Measurements from ENCODE around the gene GFPT2. TPM values are rescaled to one million over a fixed set of nuclear protein-coding genes. Genes with fewer than 3 reads are reported as not detected.

GFPT2 gene
- total and polyA plus RNA-seq, 9 of the 15 experiments (the other 6 are each of a cell fraction or from before 2014, with no cell fraction given), result 0.07 to 0.14 (median 0.08) TPM; not detected in 6

DNA sequence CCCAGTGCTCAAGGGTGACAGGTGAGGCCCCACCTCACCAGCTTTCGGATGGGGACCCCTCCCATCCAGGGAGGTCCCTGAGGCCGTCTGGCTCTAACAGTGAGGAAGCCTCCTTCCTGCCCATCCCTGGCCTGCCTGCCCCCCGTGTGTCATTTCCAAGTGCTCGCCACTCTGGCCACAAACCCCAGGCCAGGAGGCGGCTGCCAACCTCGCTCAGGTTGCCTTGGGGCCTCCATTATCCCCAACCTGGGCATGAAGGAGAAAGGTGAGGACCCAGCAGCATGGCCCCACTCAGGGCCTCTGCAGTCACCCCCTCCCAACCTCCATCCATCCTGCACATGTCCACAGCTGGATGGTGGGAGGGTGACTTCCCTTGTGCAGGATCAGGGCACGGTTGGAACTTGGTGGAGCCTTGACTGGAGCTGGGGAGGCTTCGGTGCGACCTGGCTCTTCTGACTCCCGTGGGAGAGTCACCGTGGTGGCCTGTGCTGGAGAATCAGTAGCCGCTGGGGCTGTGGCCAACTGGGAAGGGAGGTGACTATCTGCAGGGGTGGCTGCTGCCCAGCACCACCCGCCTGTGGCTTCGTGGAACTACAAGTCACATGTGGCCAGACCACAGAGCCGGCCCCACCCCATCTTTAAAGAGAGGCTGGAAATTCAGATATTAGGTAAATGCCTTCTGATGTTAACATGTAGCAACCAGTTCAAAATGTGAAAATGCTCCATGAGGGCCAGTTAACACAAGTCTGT, 37.5 kb upstream of the GFPT2 start:
- intact Hi-C loops (cut with micrococcal nuclease), result no loop called here
- Histone ChIP-seq H3K36me3 (ENCODE audit: control insufficient read depth, insufficient read depth, low read length) (no peaks in the 10 kb centered on the region), H3K9me3 (replicated peaks; ENCODE audit: control insufficient read depth, insufficient read depth, low read depth, low read length) (no peaks in the 10 kb centered on the region), H3K9me1 (ENCODE audit: control insufficient read depth, insufficient read depth, low read length) (no peaks in the 10 kb centered on the region), H3K4me1 (replicated peaks in 1 of 2; ENCODE audit: control insufficient read depth in 2 of 2, insufficient read depth in 2 of 2, low read length in 2 of 2) (no peaks in the 10 kb centered on the region), H3K79me2 (ENCODE audit: control insufficient read depth, insufficient read depth, low read length) (no peaks in the 10 kb centered on the region), H3K9ac (ENCODE audit: insufficient read depth in 1 of 2, low read depth in 2 of 2, low read length in 2 of 2) (no peak overlapping the region), H4K20me1 (replicated peaks; ENCODE audit: control insufficient read depth, insufficient read depth, low read length) (0 out of 2 replicates have a peak, but pooled peaks cover 7% of the 10 kb centered on the region), H3K27me3 (ENCODE audit: control insufficient read depth in 2 of 2, insufficient read depth in 2 of 2, low read length in 2 of 2) (peaks cover 23 to 70% of the 10 kb centered on the region in 2 experiments; a peak in 4 of 5 replicates), H2AFZ (ENCODE audit: low read depth, low read length) (no peak overlapping the region), H3K4me3 (no peak overlapping the region), H3K27ac (ENCODE audit: extremely low read depth, low read depth, low read length) (no peak overlapping the region), H3K4me2 (ENCODE audit: insufficient read depth, low read length) (no peak overlapping the region)
- no peak for FAIRE-seq
- WGBS (ENCODE audit: insufficient coverage, low coverage, missing lambda C conversion rate), result 2% methylated on average over 15 of the region's 15 CpGs
- no TSS peak for BruUV-seq (replicated peaks)
- POLR2A ChIA-PET, result interaction anchor here (0.5 to 1.2 kb wide), 3 partner anchors 25 to 121 kb away, joined by 3 to 5 read pairs (median 4); no protein-coding TSS in a partner anchor
- ATAC-seq, result peak; percentile 73
- DNase-seq (ENCODE audit: extremely low read depth in 1 of 4, low spot score in 3 of 4), result peak; percentile 10 to 23 (median 15)
- in situ Hi-C loops (cut with MboI), result no loop called here
- TF ChIP-seq L3MBTL2 (IDR thresholded peaks at IDR 0.05), result 0 out of 2 replicates have a peak, but pooled peaks have one; percentile 16
- 0 out of 2 replicates have a peak, but pooled peaks have one; percentile 25 for TF ChIP-seq BHLHE40 (IDR thresholded peaks at IDR 0.05; ENCODE audit: low read length)
- 0 out of 6 replicates have a peak, but pooled peaks of 2 of the 3 experiments have one; percentile 12 to 24 for TF ChIP-seq CTCF (IDR thresholded peaks at IDR 0.05 in 2 of 3, conservative IDR thresholded peaks at IDR 0.05 in 1 of 3; ENCODE audit: insufficient read depth in 2 of 3, low read depth in 1 of 3, low read length in 3 of 3)
- TF ChIP-seq, protein P1, sequence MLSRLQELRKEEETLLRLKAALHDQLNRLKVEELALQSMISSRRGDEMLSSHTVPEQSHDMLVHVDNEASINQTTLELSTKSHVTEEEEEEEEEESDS (CRISPR knock-in tag; IDR thresholded peaks at IDR 0.05), result no peak
- 0 out of 2 replicates have a peak, but pooled peaks have one; percentile 8 for TF ChIP-seq USF2 (CRISPR knock-in tag; IDR thresholded peaks at IDR 0.05)
- no peak for TF ChIP-seq PRPF4 (IDR thresholded peaks at IDR 0.05; ENCODE audit: insufficient read depth, low read depth, low read length, poor library complexity, severe bottlenecking)
- TF ChIP-seq USF1 (CRISPR knock-in tag; IDR thresholded peaks at IDR 0.05), result peak; percentile 50; the same call in 1 of the 2 replicates
- TF ChIP-seq, protein P2, sequence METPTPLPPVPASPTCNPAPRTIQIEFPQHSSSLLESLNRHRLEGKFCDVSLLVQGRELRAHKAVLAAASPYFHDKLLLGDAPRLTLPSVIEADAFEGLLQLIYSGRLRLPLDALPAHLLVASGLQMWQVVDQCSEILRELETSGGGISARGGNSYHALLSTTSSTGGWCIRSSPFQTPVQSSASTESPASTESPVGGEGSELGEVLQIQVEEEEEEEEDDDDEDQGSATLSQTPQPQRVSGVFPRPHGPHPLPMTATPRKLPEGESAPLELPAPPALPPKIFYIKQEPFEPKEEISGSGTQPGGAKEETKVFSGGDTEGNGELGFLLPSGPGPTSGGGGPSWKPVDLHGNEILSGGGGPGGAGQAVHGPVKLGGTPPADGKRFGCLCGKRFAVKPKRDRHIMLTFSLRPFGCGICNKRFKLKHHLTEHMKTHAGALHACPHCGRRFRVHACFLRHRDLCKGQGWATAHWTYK (CRISPR knock-in tag; IDR thresholded peaks at IDR 0.05), result peak; percentile 95
- CTCF ChIA-PET (ENCODE audit: low intra/inter-chr PET ratio), result no interaction called here

Measured in K562 (cell line).